ENCODE measurements around the gene GSTA5.

DNA sequence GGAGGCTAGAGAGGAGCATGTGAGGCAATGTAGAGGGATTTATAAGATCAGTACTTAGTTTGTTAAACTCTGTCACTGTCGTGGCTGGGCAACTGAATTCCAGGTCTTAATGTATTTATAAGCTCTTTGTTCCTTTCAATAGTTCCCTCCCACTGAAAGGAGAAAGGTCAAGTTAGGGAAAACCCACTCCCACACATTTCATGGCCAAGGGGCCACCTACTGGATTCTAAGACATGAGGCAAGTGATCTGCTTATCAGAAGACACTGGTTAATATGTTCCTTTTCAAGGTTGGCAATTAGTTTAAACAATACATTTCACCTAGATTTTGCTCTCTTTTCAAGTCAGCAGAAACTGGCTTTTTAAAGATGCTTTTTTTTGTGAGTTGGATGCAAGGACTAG, 5.4 kb upstream of the GSTA5 start:
- TF ChIP-seq CTCF (conservative IDR thresholded peaks at IDR 0.05; ENCODE audit: low read length) (no peak), EZH2phosphoT487 (IDR thresholded peaks at IDR 0.05; ENCODE audit: borderline replicate concordance) (no peak)

All from Loucy (cell line).